C4-2B (cell line): ENCODE results near the gene C14orf93.

ENCODE experiments used
- H3K27ac ChIP-seq: fragments of 450-650 bp; 2 replicates; pipeline ENCODE4 v1.5.1; 2017
- ZFX ChIP-seq: fragments of 450-650 bp; IDR thresholded peaks from 2 replicates; pipeline ENCODE4 v1.6.1; 2017
- TF ChIP-seq, protein P1 (sequence below): fragments of 450-650 bp; conservative IDR thresholded peaks from 2 replicates; pipeline ENCODE4 v1.5.1; 2017; ENCODE audit warnings: mild to moderate bottlenecking

The C14orf93 gene

DNA sequence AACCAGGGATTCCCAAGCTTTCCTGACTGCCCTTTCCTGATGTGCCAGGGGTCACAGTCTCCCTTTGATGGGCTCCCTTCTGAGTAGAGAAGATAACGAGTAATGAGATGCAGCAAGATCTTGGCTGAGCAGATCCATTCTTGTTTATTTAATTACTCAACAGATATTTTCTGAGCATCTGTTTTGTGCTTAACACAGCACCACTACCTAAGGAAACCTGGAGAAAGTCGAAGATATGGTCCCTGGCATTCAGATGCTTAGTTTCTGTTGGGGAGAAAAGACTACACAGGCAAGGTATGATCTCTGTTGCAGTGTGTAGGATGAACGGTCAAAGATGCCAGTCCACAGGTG lies 31.5 kb downstream of the C14orf93 start:
- H3K27ac ChIP-seq, result 0 out of 2 replicates have a peak overlapping the region, but pooled peaks have one; percentile 4
- TF ChIP-seq, protein P1, sequence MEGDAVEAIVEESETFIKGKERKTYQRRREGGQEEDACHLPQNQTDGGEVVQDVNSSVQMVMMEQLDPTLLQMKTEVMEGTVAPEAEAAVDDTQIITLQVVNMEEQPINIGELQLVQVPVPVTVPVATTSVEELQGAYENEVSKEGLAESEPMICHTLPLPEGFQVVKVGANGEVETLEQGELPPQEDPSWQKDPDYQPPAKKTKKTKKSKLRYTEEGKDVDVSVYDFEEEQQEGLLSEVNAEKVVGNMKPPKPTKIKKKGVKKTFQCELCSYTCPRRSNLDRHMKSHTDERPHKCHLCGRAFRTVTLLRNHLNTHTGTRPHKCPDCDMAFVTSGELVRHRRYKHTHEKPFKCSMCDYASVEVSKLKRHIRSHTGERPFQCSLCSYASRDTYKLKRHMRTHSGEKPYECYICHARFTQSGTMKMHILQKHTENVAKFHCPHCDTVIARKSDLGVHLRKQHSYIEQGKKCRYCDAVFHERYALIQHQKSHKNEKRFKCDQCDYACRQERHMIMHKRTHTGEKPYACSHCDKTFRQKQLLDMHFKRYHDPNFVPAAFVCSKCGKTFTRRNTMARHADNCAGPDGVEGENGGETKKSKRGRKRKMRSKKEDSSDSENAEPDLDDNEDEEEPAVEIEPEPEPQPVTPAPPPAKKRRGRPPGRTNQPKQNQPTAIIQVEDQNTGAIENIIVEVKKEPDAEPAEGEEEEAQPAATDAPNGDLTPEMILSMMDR, result no peak
- TF ChIP-seq ZFX, result no peak

DNA sequence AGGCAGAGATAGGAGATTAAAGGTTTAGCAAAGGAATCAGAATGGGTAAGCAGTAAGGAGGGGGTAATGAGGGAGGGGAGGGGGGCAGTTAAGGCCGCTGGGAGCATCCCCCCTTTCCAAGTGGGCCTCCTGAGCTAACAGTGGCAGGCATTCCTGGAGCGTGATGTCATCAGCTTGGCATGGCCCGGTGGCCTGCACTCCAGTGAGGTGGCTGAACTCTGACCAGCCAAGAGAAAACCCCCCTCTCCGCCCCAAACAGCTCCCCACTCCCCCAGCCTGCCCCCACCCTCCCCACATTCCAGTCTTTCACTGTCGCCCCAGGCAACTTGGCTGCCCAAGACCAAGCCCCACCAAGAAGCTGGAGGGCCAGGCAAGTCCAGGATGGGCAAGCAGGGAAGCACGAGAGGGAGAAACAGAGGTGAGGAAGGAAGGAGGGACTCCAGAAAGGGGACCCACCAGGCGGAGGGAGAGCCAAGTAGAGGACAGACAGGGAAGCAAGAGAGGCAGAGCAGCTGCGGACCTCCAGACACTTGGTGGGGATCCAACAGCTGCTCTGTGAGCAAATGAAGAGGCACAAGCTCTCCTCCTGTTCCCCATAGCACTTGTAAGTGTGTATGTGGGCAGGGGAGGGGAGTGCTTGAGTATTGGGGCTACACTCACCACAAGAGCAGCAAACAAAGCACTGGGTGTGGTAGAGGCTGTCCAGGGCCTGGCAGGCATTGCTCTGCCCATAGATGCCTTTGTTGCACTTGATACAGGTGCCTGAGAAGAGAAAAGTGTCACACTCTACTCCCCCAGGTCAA lies 32.1 kb downstream of the C14orf93 start:
- TF ChIP-seq ZFX, result no peak
- TF ChIP-seq, protein P1, result no peak
- H3K27ac ChIP-seq, result peak overlapping the region; percentile 39; the same call in 1 of the 2 replicates

DNA sequence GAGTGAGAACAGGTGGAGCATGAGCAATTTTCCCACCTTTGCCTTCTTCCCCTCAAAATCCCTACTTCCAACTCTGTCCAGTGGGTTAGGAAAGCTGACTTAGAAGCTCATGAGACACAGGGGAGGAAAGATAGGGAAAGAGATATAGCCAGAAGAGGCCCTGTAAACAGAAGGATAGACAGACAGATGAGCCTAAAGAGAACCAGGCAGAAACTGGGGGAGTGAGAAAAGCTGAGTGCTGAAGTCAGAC lies 32.6 kb downstream of the C14orf93 start:
- H3K27ac ChIP-seq, result peak overlapping the region; percentile 39; the same call in 1 of the 2 replicates
- no peak for TF ChIP-seq ZFX
- TF ChIP-seq, protein P1, result no peak

DNA sequence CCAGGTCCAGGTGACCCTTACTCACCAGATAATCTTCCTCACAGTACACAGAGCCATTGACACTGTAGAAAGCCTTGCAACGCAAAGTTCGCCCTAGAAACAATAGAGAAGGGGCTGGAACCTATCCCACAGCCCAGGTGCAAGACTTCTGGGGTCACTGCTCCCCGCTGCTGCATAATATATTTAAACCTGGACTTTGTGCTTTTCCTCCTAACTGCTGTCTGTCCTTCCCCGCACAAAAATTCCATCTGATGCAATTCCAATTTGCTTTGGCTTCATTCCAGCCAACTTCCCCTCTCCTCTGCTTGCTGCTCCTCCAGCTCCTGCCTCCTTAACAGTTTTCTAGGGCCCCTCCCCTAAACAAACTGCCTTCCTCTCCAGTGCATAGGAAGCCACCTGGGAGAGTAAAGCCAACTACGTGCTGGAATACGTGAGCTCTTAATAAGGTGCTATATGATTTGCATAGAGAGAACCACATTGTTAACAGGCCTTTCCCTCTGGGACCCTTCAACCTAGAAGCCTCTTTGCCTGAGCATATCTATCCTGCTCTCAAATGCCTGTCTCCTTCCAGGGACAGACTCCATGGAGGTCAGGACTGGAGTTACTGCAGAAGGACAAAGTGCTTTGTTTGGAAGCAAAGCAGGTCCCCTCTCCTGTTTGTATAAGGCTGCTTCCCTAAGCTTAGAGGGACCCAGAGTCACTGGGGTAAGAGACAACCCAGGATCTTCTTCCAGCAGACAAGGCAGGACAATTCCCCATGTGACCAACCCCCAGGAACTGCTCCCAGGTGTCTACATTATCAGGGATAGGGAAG lies 33.1 kb downstream of the C14orf93 start:
- TF ChIP-seq ZFX, result no peak
- TF ChIP-seq, protein P1, result no peak
- H3K27ac ChIP-seq, result peak overlapping the region; percentile 39

DNA sequence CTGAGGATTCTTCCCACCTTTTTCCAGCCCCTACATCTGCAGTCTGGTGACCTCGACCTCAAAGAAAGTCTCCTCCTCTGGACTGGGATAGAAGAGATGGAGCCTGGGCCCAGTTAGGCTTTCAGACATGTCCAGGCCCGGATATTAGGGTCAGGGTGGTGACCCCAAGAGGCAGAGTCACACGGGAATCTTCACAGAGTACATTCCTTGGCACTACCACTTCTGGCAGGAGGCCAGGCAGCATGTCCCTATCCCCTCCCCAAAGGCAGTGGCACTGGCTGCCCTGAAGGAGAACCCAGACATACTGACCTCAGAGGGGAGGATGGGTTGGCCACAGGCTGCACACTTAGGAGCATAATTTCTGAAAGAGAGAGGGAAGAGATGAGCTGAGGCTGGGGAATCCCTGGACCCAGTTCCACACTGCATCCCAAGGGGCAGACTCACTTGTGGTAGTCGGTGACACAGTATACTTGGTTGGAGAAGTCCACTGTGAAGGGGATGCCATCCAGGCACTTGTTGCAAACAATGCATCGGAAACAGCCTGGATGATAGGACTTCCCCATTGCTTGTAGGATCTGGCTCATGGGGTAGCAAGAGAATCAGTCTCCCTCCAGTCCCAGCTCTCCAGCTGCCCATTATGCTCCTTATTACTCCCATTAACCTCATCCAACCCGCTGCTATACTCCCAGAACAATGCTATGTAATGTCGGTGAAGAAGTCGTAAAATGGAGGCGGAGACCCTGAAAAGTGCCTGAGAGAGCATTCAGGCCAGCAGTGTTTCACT lies 35.2 kb downstream of the C14orf93 start:
- TF ChIP-seq, protein P1, result no peak
- TF ChIP-seq ZFX, result no peak
- H3K27ac ChIP-seq, result no peak overlapping the region

DNA sequence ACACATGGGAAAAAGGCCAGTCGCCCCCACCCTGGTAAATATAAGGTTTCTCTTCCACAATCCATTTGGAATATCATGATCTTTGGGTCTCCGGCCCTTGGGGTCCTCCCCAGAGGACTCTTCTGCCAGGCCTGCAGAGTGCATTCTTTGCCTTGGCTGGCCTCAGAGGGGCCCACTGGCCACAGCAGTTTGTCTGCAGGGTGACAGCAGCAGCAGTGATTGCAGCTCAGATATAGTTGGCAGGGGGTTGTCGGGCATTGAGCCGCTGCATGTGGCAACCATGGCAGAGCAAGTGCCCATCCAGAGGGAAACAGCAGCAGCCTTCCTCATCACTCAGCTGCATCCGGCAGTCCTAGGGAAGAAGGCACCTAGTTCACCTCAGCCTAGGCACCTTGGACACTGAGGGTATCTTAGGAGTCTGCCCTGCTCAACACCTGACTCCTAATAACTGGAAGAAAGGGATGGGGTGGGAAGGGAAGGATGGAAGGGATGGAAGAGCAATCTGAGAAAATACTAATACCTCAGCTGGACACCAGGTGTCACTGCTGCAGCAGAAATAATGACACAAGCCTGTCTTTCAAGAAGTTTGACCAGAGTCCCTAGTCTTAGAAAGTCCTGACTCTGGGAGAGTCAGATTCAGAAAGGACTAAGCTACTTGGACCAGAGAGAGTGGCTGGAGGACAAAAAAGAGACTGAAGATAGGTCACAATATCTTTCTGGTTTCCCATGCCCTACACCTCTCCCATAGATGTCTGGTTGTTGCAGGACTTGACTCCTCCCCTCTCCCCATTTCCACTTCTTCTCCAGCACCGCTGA lies 36.5 kb downstream of the C14orf93 start:
- TF ChIP-seq ZFX, result no peak
- TF ChIP-seq, protein P1, result peak; percentile 77
- no peak overlapping the region for H3K27ac ChIP-seq
